Fibroblast of villous mesenchyme (primary cell): ENCODE measurements around the gene CMTM1. TPM values are rescaled to one million over a fixed set of nuclear protein-coding genes. Genes with fewer than 3 reads are reported as not detected.

Experiments
- DNase-seq: peaks from one replicate; pipeline ENCODE4 v3.0.0-alpha.2; 2010; ENCODE audit warnings: low read depth
- H3K4me3 ChIP-seq: 2 replicates; pipeline ENCODE4 v1.5.1; 2011; ENCODE audit warnings: low read depth, mild to moderate bottlenecking, low read length
- CTCF ChIP-seq: IDR thresholded peaks from 2 replicates; pipeline ENCODE4 v1.5.1; 2012; ENCODE audit warnings: low read depth, mild to moderate bottlenecking, low read length; ENCODE audit not compliant: insufficient read depth
- total RNA-seq: library from RNA; depleted of rRNA; stranded (reverse); fragments of >200 nt; gene quantifications from 2 replicates; pipeline ENCODE4 v1.2.3, GENCODE V29; 2012

Gene CMTM1
- total RNA-seq, 1 donor: 3.9 TPM

- no peak for DNase-seq
- no peak overlapping the region for H3K4me3 ChIP-seq
- TF ChIP-seq CTCF: no peak
Measured at GRCh38 chr16:66616592-66616991, 50.4 kb downstream of the CMTM1 start.

GRCh38 chr16:66617010-66617434 lies 50.8 kb downstream of the CMTM1 start:
- TF ChIP-seq CTCF: no peak
- no peak overlapping the region for H3K4me3 ChIP-seq
- no peak for DNase-seq

- no peak for DNase-seq
- no peak for TF ChIP-seq CTCF
- H3K4me3 ChIP-seq: no peak overlapping the region
Measured at GRCh38 chr16:66617728-66618127, 51.5 kb downstream of the CMTM1 start.

GRCh38 chr16:66618588-66619375 lies 52.5 kb downstream of the CMTM1 start:
- no peak overlapping the region for H3K4me3 ChIP-seq
- no peak for TF ChIP-seq CTCF
- peak; percentile 95 for DNase-seq

- TF ChIP-seq CTCF: no peak
- DNase-seq: peak; percentile 77
- no peak overlapping the region for H3K4me3 ChIP-seq
Measured at GRCh38 chr16:66619534-66620428, 53.5 kb downstream of the CMTM1 start.

- DNase-seq: no peak
- H3K4me3 ChIP-seq: no peak overlapping the region
- no peak for TF ChIP-seq CTCF
Measured at GRCh38 chr16:66620429-66620795, 54.2 kb downstream of the CMTM1 start.
